ENCODE results near the gene EHD2.
"Not testable (repeated sequence)": the region's sequence is repeated elsewhere in the genome, so short reads cannot be mapped to it uniquely, and the experiment has no call there.

EHD2 gene

GRCh38 chr19:47761566-47761965 lies 48.3 kb downstream of the EHD2 start:
- peaks cover 44% of the 10 kb centered on the region for H3K36me3 Mint-ChIP-seq

DNA sequence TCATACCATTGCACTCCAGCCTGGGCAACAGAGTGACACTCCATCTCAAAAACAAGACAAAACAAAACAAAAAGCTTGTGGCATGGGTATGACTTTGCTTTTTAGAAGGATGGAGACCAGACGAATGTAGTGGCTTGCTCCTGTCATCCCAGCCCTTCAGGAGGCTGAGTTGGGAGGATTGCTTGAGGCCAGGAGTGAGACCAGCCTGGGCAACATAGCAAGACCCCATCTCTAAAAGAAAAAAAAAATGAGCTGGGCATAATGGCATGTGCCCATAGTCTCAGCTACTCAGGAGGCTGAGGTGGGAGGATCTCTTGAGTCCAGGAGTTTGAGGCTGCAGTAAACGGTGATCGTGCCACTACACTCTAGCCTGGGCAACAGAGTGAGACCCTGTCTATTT lies 48.9 kb downstream of the EHD2 start:
- Mint-ChIP-seq H3K27ac (no peak overlapping the region), H3K4me1 (peaks cover 6% of the 10 kb centered on the region), H3K36me3 (peaks cover 39% of the 10 kb centered on the region), H3K9me3 (no peaks in the 10 kb centered on the region), H3K4me3 (no peak overlapping the region)
- DNase-seq (ENCODE audit: low spot score in 2 of 2) (no peak), ATAC-seq (no peak)

More at GRCh38 chr19:47761566-47761965, 48.3 kb downstream of the EHD2 start:
- Mint-ChIP-seq H3K9me3 (no peaks in the 10 kb centered on the region), H3K27ac (no peak overlapping the region), H3K4me1 (peaks cover 6% of the 10 kb centered on the region), H3K4me3 (no peak overlapping the region)
- DNase-seq (ENCODE audit: low spot score in 2 of 2) (no peak), ATAC-seq (no peak)

DNA sequence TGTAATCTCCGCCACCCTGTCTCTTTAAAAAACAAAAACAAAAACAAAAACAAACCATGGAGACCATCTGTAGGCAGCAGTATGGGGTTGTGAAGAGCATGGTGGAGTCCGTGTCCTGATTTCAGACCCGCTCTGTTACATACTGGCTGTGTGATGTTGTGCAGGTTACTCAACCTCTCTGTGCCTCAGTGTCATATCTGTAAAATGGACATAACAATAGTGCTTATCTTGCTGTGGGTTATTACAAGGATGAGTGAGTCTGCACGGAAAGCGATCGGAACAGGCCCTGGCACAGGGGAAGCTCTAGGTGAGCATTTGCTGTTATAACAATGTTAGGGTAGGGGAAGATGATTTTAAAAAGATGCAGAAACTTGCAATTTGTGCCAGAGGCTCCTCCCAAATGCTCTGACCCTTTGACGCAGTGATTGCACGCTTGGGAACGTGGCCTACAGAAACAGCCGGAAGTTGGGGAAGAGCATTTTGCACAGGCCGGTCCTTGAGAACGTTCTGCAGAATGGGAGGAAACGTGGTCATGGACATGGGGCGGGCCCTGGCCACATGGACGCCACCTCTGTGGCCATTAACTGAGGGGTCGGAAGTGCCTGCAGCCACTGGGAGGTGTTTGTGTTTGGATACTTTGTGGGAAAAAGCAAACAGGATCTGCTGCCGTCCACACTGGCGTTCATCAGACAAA lies 49.5 kb downstream of the EHD2 start:
- H3K36me3 Mint-ChIP-seq: peaks cover 32% of the 10 kb centered on the region
- ATAC-seq (no peak), DNase-seq (ENCODE audit: low spot score in 2 of 2) (no peak)
- no peak overlapping the region for H3K27ac Mint-ChIP-seq
- no peaks in the 10 kb centered on the region for H3K9me3 Mint-ChIP-seq
- peaks cover 6% of the 10 kb centered on the region for H3K4me1 Mint-ChIP-seq
- no peak overlapping the region for H3K4me3 Mint-ChIP-seq

DNA sequence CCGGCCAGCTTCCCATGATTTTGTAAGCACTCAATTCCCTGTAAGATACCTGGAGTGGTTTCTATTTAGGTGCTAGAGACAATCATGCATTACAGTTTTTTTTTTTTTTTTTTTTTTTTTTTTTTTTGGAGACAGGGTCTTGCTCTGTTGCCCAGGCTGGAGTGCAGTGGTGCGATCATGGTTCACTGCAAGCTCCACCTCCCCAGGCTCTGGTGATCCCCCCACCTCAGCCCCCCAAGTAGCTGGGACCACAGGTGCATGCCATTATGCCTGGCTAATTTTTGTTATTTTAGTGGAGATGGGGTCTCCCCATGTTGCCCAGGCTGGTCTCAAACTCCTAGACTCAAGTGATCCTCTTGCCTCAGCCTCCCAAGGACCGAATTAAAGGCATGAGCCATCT lies 51.5 kb downstream of the EHD2 start:
- not testable (repeated sequence) for ATAC-seq; DNase-seq (ENCODE audit: low spot score in 2 of 2); H3K4me3 Mint-ChIP-seq; H3K9me3 Mint-ChIP-seq; H3K4me1 Mint-ChIP-seq; H3K27ac Mint-ChIP-seq
- H3K36me3 Mint-ChIP-seq: peaks cover 13% of the 10 kb centered on the region

- Mint-ChIP-seq H3K9me3 (no peaks in the 10 kb centered on the region), H3K4me3 (no peak overlapping the region), H3K27ac (no peak overlapping the region), H3K4me1 (peaks cover 6% of the 10 kb centered on the region), H3K36me3 (peaks cover 6% of the 10 kb centered on the region)
- peak; percentile 76 for ATAC-seq
- DNase-seq (ENCODE audit: low spot score in 2 of 2): peak in 1 of 2 donors; percentile 42
These were observed 52.5 kb downstream of the EHD2 start for GRCh38 chr19:47765523-47766358.

- peaks cover 6% of the 10 kb centered on the region for H3K4me1 Mint-ChIP-seq
- no peak overlapping the region for H3K4me3 Mint-ChIP-seq
- H3K36me3 Mint-ChIP-seq: peaks cover 6% of the 10 kb centered on the region
- no peaks in the 10 kb centered on the region for H3K9me3 Mint-ChIP-seq
- ATAC-seq (no peak), DNase-seq (ENCODE audit: low spot score in 2 of 2) (no peak)
- no peak overlapping the region for H3K27ac Mint-ChIP-seq
These were observed 53.1 kb downstream of the EHD2 start for GRCh38 chr19:47766359-47766620.

DNA sequence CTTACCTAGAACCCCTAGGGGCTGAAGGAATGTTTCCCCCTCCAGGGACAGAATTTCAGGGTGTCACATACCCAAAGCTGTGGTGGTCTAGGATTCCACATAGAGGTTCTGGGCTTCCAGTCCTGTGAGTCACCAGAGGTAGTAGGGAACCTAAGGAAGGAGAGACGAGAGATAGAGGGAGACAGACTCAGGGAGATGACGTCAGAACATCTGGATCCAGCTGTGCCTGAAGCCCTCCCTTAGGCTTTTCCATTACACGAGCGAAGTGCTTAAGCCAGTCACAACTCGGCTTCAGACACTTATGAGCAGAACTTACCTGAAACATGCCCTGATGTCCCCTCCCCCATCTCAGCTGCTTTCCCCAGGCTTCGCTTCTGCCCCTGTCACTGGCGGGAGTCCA lies 53.4 kb downstream of the EHD2 start:
- Mint-ChIP-seq H3K4me1 (peaks cover 6% of the 10 kb centered on the region), H3K36me3 (peaks cover 6% of the 10 kb centered on the region), H3K9me3 (no peaks in the 10 kb centered on the region), H3K27ac (no peak overlapping the region), H3K4me3 (no peak overlapping the region)
- DNase-seq (ENCODE audit: low spot score in 2 of 2): no peak
- no peak for ATAC-seq

DNA sequence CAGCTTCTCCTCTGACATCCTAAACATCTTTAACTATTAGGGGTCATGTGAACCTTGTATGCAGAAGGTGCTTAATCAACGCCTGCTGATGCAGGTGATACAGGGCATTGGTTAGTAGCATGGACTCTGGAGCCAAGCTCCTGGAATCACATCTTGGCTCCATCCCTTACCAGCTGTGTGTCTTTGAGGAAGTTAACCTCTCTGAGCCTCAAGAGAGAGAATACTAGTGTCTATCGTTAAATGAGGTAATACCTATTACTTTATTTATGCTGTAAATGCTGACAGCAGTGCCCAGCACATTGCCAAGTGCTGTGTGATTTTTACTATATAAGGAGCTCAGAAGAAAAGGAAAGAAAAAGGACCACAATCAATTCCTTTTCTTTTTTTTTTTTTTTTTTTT lies 54.1 kb downstream of the EHD2 start:
- no peak overlapping the region for H3K4me3 Mint-ChIP-seq
- peaks cover 6% of the 10 kb centered on the region for H3K36me3 Mint-ChIP-seq
- H3K4me1 Mint-ChIP-seq: peaks cover 6% of the 10 kb centered on the region
- H3K9me3 Mint-ChIP-seq: no peaks in the 10 kb centered on the region
- no peak overlapping the region for H3K27ac Mint-ChIP-seq
- no peak for DNase-seq (ENCODE audit: low spot score in 2 of 2)
- no peak for ATAC-seq

DNA sequence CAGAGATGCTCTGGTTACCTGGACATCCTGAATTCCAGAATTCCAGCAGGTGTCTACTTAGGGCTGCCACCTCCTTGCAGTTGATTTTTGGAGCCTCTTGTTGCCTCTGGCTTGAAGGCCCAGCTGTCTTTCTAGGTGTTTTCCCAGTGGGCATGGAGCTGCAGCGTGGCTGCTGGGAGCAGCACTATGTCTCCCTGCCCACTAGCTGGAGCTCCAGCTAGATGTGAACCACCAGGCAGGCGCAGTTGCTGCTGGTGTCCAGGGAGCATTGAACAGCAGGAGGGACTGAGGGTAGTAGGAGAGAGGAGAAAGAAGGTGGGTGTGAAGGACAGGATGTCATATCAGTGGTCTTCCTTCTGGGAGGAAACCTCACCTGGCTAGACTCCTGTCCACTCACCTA lies 55.4 kb downstream of the EHD2 start:
- H3K4me3 Mint-ChIP-seq: no peak overlapping the region
- no peak overlapping the region for H3K27ac Mint-ChIP-seq
- H3K36me3 Mint-ChIP-seq: peaks cover 6% of the 10 kb centered on the region
- peaks cover 6% of the 10 kb centered on the region for H3K4me1 Mint-ChIP-seq
- DNase-seq (ENCODE audit: low spot score in 2 of 2): no peak
- ATAC-seq: no peak
- H3K9me3 Mint-ChIP-seq: no peaks in the 10 kb centered on the region

DNA sequence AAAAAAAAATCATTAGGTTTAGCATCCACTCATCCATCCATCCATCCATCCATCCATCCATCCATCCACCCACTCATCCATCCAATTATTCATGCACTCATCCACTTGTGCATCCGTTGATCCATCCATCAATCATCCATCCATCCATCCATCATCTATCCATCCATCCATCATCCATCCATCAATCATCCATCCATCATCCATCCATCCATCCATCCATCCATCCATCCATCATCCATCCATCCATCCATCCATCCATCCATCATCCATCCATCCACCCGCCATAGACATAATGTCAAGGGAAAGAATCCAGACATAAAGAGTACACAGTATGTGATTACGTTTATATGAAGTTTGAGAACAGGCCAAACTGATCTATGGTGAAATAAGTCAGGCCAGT lies 56.3 kb downstream of the EHD2 start:
- Mint-ChIP-seq H3K36me3 (peaks cover 6% of the 10 kb centered on the region), H3K9me3 (no peaks in the 10 kb centered on the region), H3K27ac (no peak overlapping the region), H3K4me3 (no peak overlapping the region), H3K4me1 (peaks cover 6% of the 10 kb centered on the region)
- DNase-seq (ENCODE audit: low spot score in 2 of 2) (no peak), ATAC-seq (no peak)

DNA sequence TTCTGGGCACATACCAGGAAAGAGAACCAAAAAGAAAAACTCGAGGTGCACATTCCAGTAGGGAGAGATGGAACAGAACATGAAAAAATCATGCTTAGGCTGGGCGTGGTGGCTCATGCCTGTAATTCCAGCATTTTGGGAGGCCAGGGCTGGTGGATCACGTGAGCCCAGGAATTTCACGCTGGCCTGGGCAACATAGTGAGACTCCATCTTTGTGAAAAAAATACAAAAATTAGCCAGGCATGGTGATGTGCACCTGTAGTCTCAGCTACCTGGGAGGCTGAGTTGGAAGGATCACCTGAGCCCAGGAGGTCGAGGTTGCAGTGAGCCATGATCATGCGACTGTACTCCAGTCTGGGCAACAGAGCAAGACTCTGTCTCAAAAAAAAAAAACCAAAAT lies 58.1 kb downstream of the EHD2 start:
- not testable (repeated sequence) for ATAC-seq; H3K27ac Mint-ChIP-seq; H3K4me3 Mint-ChIP-seq; DNase-seq (ENCODE audit: low spot score in 2 of 2); H3K36me3 Mint-ChIP-seq; H3K9me3 Mint-ChIP-seq; H3K4me1 Mint-ChIP-seq

- no peak for ATAC-seq
- no peak overlapping the region for H3K27ac Mint-ChIP-seq
- H3K36me3 Mint-ChIP-seq: peaks cover 13% of the 10 kb centered on the region
- peak overlapping the region; percentile 94 for H3K4me3 Mint-ChIP-seq
- no peaks in the 10 kb centered on the region for H3K9me3 Mint-ChIP-seq
- H3K4me1 Mint-ChIP-seq: peaks cover 31% of the 10 kb centered on the region
- no peak for DNase-seq (ENCODE audit: low spot score in 2 of 2)
These were observed 63.3 kb downstream of the EHD2 start for GRCh38 chr19:47776568-47776967.

DNA sequence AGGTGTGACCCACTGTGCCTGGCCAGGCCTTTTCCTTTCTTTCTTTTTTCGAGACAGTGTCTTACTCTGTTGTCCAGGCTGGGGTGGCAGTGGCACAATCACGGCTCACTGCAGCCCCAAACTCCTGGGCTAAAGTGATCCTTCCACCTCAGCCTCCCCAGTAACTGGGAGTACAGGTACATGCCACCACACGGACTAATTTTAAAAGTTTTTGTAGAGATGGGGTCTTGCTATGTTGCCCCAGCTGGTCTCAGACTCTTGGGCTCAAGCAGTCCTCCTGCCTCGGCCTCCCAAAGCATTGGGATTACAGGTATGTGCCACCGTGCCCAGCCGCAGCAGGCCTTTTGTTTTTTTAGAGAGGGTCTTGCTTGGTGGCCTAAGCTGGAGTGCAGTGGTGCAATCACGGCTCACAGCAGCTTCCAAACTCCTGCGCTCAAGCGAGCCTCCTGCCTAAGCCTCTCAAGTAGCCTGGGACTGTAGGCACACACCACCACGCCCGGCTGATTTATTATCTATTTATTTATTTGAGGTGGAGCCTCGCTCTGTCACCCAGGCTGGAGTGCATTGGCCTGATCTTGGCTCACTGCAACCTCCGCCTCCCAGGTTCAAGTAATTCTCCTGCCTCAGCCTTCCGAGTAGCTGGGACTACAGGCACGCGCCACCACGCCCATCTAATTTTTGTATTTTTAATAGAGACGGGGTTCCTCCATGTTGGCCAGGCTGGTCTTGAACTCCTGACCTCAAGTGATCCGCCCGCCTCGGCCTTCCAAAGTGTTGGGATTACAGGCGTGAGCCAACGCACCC lies 64.2 kb downstream of the EHD2 start:
- ATAC-seq; H3K9me3 Mint-ChIP-seq; DNase-seq (ENCODE audit: low spot score in 2 of 2): not testable (repeated sequence)
- H3K36me3 Mint-ChIP-seq: peaks cover 22% of the 10 kb centered on the region
- H3K4me3 Mint-ChIP-seq: peak overlapping the region; percentile 94
- peaks cover 34% of the 10 kb centered on the region for H3K4me1 Mint-ChIP-seq
- H3K27ac Mint-ChIP-seq: peak overlapping the region; percentile 99

GRCh38 chr19:47778049-47778953 lies 65.1 kb downstream of the EHD2 start, which contains the start of gene SELENOW:
SELENOW (plus strand) TSS chr19:47778703; CDS start chr19:47778786, 83 bp downstream.
- peak; percentile 83 to 94 for DNase-seq (ENCODE audit: low spot score in 2 of 2)
- peaks cover 34% of the 10 kb centered on the region for H3K4me1 Mint-ChIP-seq
- H3K27ac Mint-ChIP-seq: peak within 1 kb of the TSS; percentile 99
- H3K9me3 Mint-ChIP-seq: no peaks in the 10 kb centered on the region
- peaks cover 31% of the 10 kb centered on the region for H3K36me3 Mint-ChIP-seq
- peak within 1 kb of the TSS; percentile 94 for H3K4me3 Mint-ChIP-seq
- peak; percentile 96 for ATAC-seq
